Measurements from ENCODE around the gene ABCA5.

DNA sequence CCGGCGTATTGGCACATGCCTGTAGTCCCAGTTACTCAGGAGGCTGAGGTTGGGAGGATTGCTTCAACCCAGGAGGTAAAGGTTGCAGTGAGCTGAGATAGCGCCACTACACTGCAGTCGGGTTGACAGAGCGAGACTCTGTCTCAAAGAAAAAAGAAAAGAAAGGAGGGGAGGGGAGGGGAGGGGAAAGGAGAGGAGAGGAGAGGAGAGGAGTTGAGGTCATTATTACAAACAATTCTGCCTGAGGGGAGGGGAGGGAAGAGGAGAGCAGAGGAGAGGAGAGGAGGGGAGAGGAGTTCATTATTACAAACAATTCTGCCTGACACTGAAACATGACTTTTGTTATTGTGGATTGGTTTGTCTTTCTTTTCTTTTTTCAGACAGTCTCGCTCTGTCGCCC lies 19.8 kb upstream of the ABCA5 start:
- no peak for TF ChIP-seq EZH2phosphoT487 (IDR thresholded peaks at IDR 0.05; ENCODE audit: insufficient read depth, low read depth)
- TF ChIP-seq EZH2 (IDR thresholded peaks at IDR 0.05; ENCODE audit: insufficient read depth, poor library complexity, severe bottlenecking): no peak
